Caco-2 (cell line): ENCODE measurements around the gene NUB1. TPM values are rescaled to one million over a fixed set of nuclear protein-coding genes. Genes with fewer than 3 reads are reported as not detected.

Experiments
- BruUV-seq: library from RNA; stranded (reverse); fragments of 400-500 nt; replicated peaks from 2 replicates; lab custom pipeline; 2021; lab: Mats Ljungman, UMichigan
- CTCF ChIA-PET: fragments of 300-600 bp; sonication (Branson Sonifier 250); formaldehyde crosslinking; loops from one replicate; lab custom pipeline; 2022; ENCODE audit warnings: antibody characterized with exemption; lab: Charles Lee
- POLR2A ChIA-PET: fragments of 300-600 bp; sonication (Branson Sonifier 250); formaldehyde crosslinking; loops from one replicate; lab custom pipeline; 2022; ENCODE audit warnings: antibody characterized with exemption; lab: Charles Lee
- DNase-seq, 2 experiments: peaks; one replicate each; pipeline versions ENCODE4 v3.0.0 to v3.0.0-alpha.2; 2020 to 2022
- H3K27me3 ChIP-seq: replicated peaks from 2 replicates; pipeline ENCODE4 v1.6.0; 2011; ENCODE audit warnings: low read length; ENCODE audit not compliant: control insufficient read depth, insufficient read depth
- H3K36me3 ChIP-seq: 2 replicates; pipeline ENCODE4 v1.5.1; 2011; ENCODE audit warnings: low read length; ENCODE audit not compliant: control insufficient read depth, insufficient read depth
- H3K4me1 ChIP-seq: fragments of 250-450 bp; sonication (Bioruptor Pico); 2 replicates; pipeline ENCODE4 v1.5.1; 2020; ENCODE audit warnings: mild to moderate bottlenecking
- H3K4me3 ChIP-seq: 2 replicates; pipeline ENCODE4 v1.5.1; 2011; ENCODE audit warnings: low read depth, mild to moderate bottlenecking, control low read depth, low read length
- H3K9me3 ChIP-seq: fragments of 250-450 bp; sonication (Bioruptor Pico); 2 replicates; pipeline ENCODE4 v1.5.1; 2020; ENCODE audit warnings: mild to moderate bottlenecking, moderate library complexity
- H3K27ac Mint-ChIP-seq: one replicate; pipeline ENCODE4 v1.8.0; 2022; ENCODE audit warnings: mixed read lengths; ENCODE audit not compliant: unreplicated experiment
- H3K27me3 Mint-ChIP-seq: one replicate; pipeline ENCODE4 v1.8.0; 2022; ENCODE audit warnings: mixed read lengths; ENCODE audit not compliant: insufficient read depth, unreplicated experiment
- H3K36me3 Mint-ChIP-seq: one replicate; pipeline ENCODE4 v1.8.0; 2022; ENCODE audit warnings: mild to moderate bottlenecking, mixed read lengths; ENCODE audit not compliant: insufficient read depth, unreplicated experiment
- H3K4me1 Mint-ChIP-seq: one replicate; pipeline ENCODE4 v1.8.0; 2022; ENCODE audit warnings: low read depth, mixed read lengths; ENCODE audit not compliant: unreplicated experiment
- H3K4me3 Mint-ChIP-seq: one replicate; pipeline ENCODE4 v1.8.0; 2022; ENCODE audit warnings: mild to moderate bottlenecking, moderate library complexity, mixed read lengths; ENCODE audit not compliant: unreplicated experiment
- H3K9me3 Mint-ChIP-seq: one replicate; pipeline ENCODE4 v1.8.0; 2022; ENCODE audit warnings: mixed read lengths; ENCODE audit not compliant: unreplicated experiment
- intact Hi-C: fragments of 100-400 bp; cut with micrococcal nuclease; formaldehyde crosslinking; loops from one replicate; pipeline ENCODE4 v1.10.0; 2022; ENCODE audit not compliant: unreplicated experiment
- total RNA-seq: library from RNA; stranded (reverse); gene quantifications from 2 replicates; pipeline ENCODE4 v1.2.3, GENCODE V29; 2022
- TF ChIP-seq, protein P1 (sequence below), 2 experiments: fragments of 200-600 bp in 1 of 2; IDR thresholded peaks; 1 replicate in 1 of 2; 2 replicates in 1 of 2; pipeline versions ENCODE4 v1.5.1 to v1.8.0; 2011 to 2022; ENCODE audit warnings: antibody characterized with exemption in 1 of 2, control low read depth in 1 of 2, inconsistent platforms in 1 of 2, low read depth in 1 of 2, low read length in 1 of 2, mild to moderate bottlenecking in 1 of 2, moderate library complexity in 1 of 2; ENCODE audit not compliant: insufficient read depth in 1 of 2, severe bottlenecking in 1 of 2, unreplicated experiment in 1 of 2

The NUB1 gene
- total RNA-seq, 1 experiment from 2014 or later = 51.6 TPM

DNA sequence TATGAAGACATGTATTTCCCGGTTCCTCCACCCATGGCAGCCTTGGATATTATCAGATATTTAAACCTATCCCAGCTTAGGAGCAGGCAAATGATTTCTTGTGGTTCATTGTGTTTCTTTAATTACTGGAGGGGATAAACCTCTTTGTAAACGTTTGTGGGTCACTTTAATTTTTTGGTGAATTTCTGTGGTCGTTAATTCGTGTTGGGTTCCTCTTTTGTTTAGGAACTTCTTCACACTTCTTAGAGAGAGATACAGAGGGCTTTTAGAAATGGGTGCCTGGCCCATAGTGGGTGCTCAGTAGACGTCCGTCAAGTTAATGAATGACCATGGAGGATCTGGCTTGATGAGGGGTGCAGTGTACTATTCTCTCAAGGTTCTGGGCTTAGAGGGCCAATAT, 27.2 kb upstream of the NUB1 start:
- Histone ChIP-seq H3K27me3 (no peaks in the 10 kb centered on the region), H3K9me3 (peaks cover 16% of the 10 kb centered on the region), H3K36me3 (no peaks in the 10 kb centered on the region), H3K4me1 (no peaks in the 10 kb centered on the region), H3K4me3 (no peak overlapping the region)
- TF ChIP-seq, protein P1, sequence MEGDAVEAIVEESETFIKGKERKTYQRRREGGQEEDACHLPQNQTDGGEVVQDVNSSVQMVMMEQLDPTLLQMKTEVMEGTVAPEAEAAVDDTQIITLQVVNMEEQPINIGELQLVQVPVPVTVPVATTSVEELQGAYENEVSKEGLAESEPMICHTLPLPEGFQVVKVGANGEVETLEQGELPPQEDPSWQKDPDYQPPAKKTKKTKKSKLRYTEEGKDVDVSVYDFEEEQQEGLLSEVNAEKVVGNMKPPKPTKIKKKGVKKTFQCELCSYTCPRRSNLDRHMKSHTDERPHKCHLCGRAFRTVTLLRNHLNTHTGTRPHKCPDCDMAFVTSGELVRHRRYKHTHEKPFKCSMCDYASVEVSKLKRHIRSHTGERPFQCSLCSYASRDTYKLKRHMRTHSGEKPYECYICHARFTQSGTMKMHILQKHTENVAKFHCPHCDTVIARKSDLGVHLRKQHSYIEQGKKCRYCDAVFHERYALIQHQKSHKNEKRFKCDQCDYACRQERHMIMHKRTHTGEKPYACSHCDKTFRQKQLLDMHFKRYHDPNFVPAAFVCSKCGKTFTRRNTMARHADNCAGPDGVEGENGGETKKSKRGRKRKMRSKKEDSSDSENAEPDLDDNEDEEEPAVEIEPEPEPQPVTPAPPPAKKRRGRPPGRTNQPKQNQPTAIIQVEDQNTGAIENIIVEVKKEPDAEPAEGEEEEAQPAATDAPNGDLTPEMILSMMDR (IDR thresholded peaks at IDR 0.05; ENCODE audit: insufficient read depth in 1 of 2, low read depth in 1 of 2, low read length in 1 of 2, severe bottlenecking in 1 of 2, unreplicated experiment in 1 of 2) = no peak
- ChIA-PET CTCF (interaction anchor here (0.7 to 2.8 kb wide), 2 partner anchors 27 to 134 kb away, joined by 5 to 12 read pairs; partner anchors contain the start of gene NUB1), POLR2A (interaction anchor here (0.5 kb wide), 1 partner anchor 49 kb away, joined by 5 read pairs; no protein-coding TSS in a partner anchor)
- Mint-ChIP-seq H3K27me3 (peaks cover 1% of the 10 kb centered on the region), H3K27ac (no peak overlapping the region), H3K9me3 (peaks cover 16% of the 10 kb centered on the region), H3K36me3 (no peaks in the 10 kb centered on the region), H3K4me3 (no peak overlapping the region), H3K4me1 (no peaks in the 10 kb centered on the region)
- intact Hi-C loops = no loop called here
- BruUV-seq = no TSS peak
- DNase-seq = no peak

- Histone ChIP-seq H3K4me3 (no peak overlapping the region), H3K36me3 (no peaks in the 10 kb centered on the region), H3K4me1 (no peaks in the 10 kb centered on the region), H3K9me3 (peaks cover 23% of the 10 kb centered on the region), H3K27me3 (no peaks in the 10 kb centered on the region)
- no peak overlapping the region for H3K27ac Mint-ChIP-seq
- POLR2A ChIA-PET = interaction anchor here (0.5 kb wide), 1 partner anchor 26 kb away, joined by 4 read pairs; the partner anchor contains the start of gene NUB1
- CTCF ChIA-PET = interaction anchor here (0.6 to 2.8 kb wide), 11 partner anchors 20 to 1688 kb away, joined by 3 to 12 read pairs (median 4); partner anchors contain the start of genes CHPF2 and NUB1
- no peak overlapping the region for H3K4me3 Mint-ChIP-seq
- H3K4me1 Mint-ChIP-seq = no peaks in the 10 kb centered on the region
- TF ChIP-seq, protein P1 (IDR thresholded peaks at IDR 0.05; ENCODE audit: insufficient read depth in 1 of 2, low read depth in 1 of 2, low read length in 1 of 2, severe bottlenecking in 1 of 2, unreplicated experiment in 1 of 2) = peak; percentile 83 to 92
- peaks cover 19% of the 10 kb centered on the region for H3K9me3 Mint-ChIP-seq
- peak; percentile 66 to 86 for DNase-seq
- no peaks in the 10 kb centered on the region for H3K27me3 Mint-ChIP-seq
- no TSS peak for BruUV-seq
- intact Hi-C loops = loop anchor here (1.0 kb wide), 1 partner anchor 35 kb away; no protein-coding TSS in a partner anchor
- no peaks in the 10 kb centered on the region for H3K36me3 Mint-ChIP-seq
These were observed 26.5 kb upstream of the NUB1 start for GRCh38 chr7:151315038-151315655.

DNA sequence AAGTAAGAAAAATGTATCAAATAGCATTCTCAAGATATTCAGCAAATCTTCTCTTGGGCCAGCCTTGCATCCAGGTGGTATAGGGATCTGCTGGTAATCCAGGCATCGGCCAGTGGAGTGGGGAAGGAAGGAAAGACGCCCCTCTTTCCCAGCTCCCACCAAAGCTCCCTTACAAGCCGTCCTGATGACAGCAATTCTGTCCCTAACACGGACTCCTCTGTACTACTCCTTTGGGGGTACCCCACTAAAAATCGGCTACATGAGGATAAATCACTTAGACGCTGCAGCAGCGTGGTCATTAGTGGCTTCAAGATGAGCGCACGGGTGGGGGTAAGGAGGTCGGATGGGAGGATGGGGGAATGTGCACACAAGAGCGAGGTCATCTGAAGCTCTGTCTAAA, 24.7 kb upstream of the NUB1 start:
- Mint-ChIP-seq H3K4me3 (no peak overlapping the region), H3K36me3 (no peaks in the 10 kb centered on the region), H3K27me3 (no peaks in the 10 kb centered on the region), H3K9me3 (peaks cover 19% of the 10 kb centered on the region), H3K27ac (no peak overlapping the region), H3K4me1 (no peaks in the 10 kb centered on the region)
- DNase-seq = no peak
- peaks cover 31% of the 10 kb centered on the region for H3K9me3 ChIP-seq
- H3K36me3 ChIP-seq = no peaks in the 10 kb centered on the region
- CTCF ChIA-PET = interaction anchor here (0.7 to 2.8 kb wide), 2 partner anchors 24 to 51 kb away, joined by 3 to 12 read pairs; partner anchors contain the start of gene NUB1
- TF ChIP-seq, protein P1 (IDR thresholded peaks at IDR 0.05; ENCODE audit: insufficient read depth in 1 of 2, low read depth in 1 of 2, low read length in 1 of 2, severe bottlenecking in 1 of 2, unreplicated experiment in 1 of 2) = no peak
- BruUV-seq = no TSS peak
- no peaks in the 10 kb centered on the region for H3K4me1 ChIP-seq
- H3K27me3 ChIP-seq = no peaks in the 10 kb centered on the region
- intact Hi-C loops = no loop called here
- POLR2A ChIA-PET = no interaction called here
- H3K4me3 ChIP-seq = no peak overlapping the region
